K562 (cell line): ENCODE data around the gene RABGAP1L. TPM values are rescaled to one million over a fixed set of nuclear protein-coding genes. Genes with fewer than 3 reads are reported as not detected.

Source experiments
- ATAC-seq: fragments of 200-7000 bp; cut with Tn5 transposase; 3 replicates; pipeline ENCODE4 v1.9.1; 2020; ENCODE audit warnings: moderate library complexity
- BruUV-seq: library from RNA; stranded (reverse); fragments of 400-500 nt; replicated peaks from 2 replicates; lab custom pipeline; 2021; lab: Mats Ljungman, UMichigan
- CTCF ChIA-PET: fragments of 300-600 bp; formaldehyde crosslinking; extraction: SDS; loops from one replicate; lab custom pipeline; 2021; ENCODE audit warnings: low intra/inter-chr PET ratio; lab: Yijun Ruan, JAX
- POLR2A ChIA-PET: fragments of 300-600, 350-650 bp; sonication (Branson Sonifier 250); formaldehyde crosslinking; extraction: SDS; loops from one replicate; lab custom pipeline; 2021; ENCODE audit warnings: antibody characterized with exemption, inconsistent platforms; lab: Yijun Ruan, JAX
- DNase-seq, 4 experiments: peaks; one replicate each; pipeline versions ENCODE4 v3.0.0 to v3.0.0-alpha.2; 2011 to 2018; ENCODE audit warnings: low spot score in 3 of 4, mixed read lengths in 3 of 4; ENCODE audit errors: extremely low read depth in 1 of 4
- FAIRE-seq: peaks from 2 replicates; lab custom pipeline; 2011; peaks lifted over from hg19 to GRCh38; lab: Jason Lieb, UNC
- H2AFZ ChIP-seq: 2 replicates; pipeline ENCODE4 v1.6.0; 2011; ENCODE audit warnings: low read depth, low read length, control low read depth, inconsistent platforms
- H3K27ac ChIP-seq: fragments of 200-600 bp; 3 replicates; pipeline ENCODE4 v1.8.0; 2011; ENCODE audit warnings: low read depth, mild to moderate bottlenecking, control low read depth, inconsistent platforms, low read length, moderate library complexity, mixed read lengths; ENCODE audit errors: extremely low read depth
- H3K27me3 ChIP-seq, 2 experiments: fragments of 300-600 bp in 1 of 2; 2 replicates in 1 of 2; 3 replicates in 1 of 2; pipeline versions ENCODE4 v1.6.0 to v1.8.0; 2011; ENCODE audit warnings: inconsistent platforms in 2 of 2, low read length in 2 of 2, mild to moderate bottlenecking in 1 of 2, mixed read lengths in 1 of 2, moderate library complexity in 1 of 2; ENCODE audit not compliant: control insufficient read depth in 2 of 2, insufficient read depth in 2 of 2
- H3K36me3 ChIP-seq: fragments of 300-600 bp; 3 replicates; pipeline ENCODE4 v1.8.0; 2011; ENCODE audit warnings: mild to moderate bottlenecking, low read length, inconsistent platforms; ENCODE audit not compliant: control insufficient read depth, insufficient read depth
- H3K4me1 ChIP-seq, 2 experiments: fragments of 200-600 bp in 1 of 2; replicated peaks in 1 of 2; 2 replicates in 1 of 2; 3 replicates in 1 of 2; pipeline versions ENCODE4 v1.5.1 to v1.8.0; 2011; ENCODE audit warnings: inconsistent platforms in 2 of 2, low read length in 2 of 2, mild to moderate bottlenecking in 1 of 2, mixed read lengths in 1 of 2, moderate library complexity in 1 of 2; ENCODE audit not compliant: control insufficient read depth in 2 of 2, insufficient read depth in 2 of 2
- H3K4me2 ChIP-seq: 2 replicates; pipeline ENCODE4 v1.6.1; 2011; ENCODE audit warnings: low read length, control low read depth, inconsistent platforms, mixed read lengths; ENCODE audit not compliant: insufficient read depth
- H3K4me3 ChIP-seq: fragments of 200-600 bp; sonication (generic), shearing (Covaris generic); 2 replicates; pipeline ENCODE4 v1.5.1; 2016; ENCODE audit warnings: control low read depth, inconsistent platforms
- H3K79me2 ChIP-seq: fragments of 200-600 bp; 3 replicates; pipeline ENCODE4 v1.8.0; 2011; ENCODE audit warnings: low read length, inconsistent platforms; ENCODE audit not compliant: control insufficient read depth, insufficient read depth
- H3K9ac ChIP-seq, 2 experiments: 2 replicates each; pipeline versions ENCODE4 v1.6.0 to v1.6.1; 2011; ENCODE audit warnings: low read depth in 2 of 2, low read length in 2 of 2, control low read depth in 1 of 2, inconsistent platforms in 1 of 2, mild to moderate bottlenecking in 1 of 2, mixed read lengths in 1 of 2; ENCODE audit not compliant: insufficient read depth in 1 of 2
- H3K9me1 ChIP-seq: one replicate; pipeline ENCODE4 v1.6.0; 2011; ENCODE audit warnings: inconsistent platforms, mild to moderate bottlenecking, low read length, moderate library complexity; ENCODE audit not compliant: control insufficient read depth, insufficient read depth
- H3K9me3 ChIP-seq: replicated peaks from 2 replicates; pipeline ENCODE4 v1.5.1; 2011; ENCODE audit warnings: low read depth, low read length, inconsistent platforms; ENCODE audit not compliant: control insufficient read depth, insufficient read depth
- H4K20me1 ChIP-seq: replicated peaks from 2 replicates; pipeline ENCODE4 v1.6.1; 2011; ENCODE audit warnings: low read length, inconsistent platforms, mixed read lengths; ENCODE audit not compliant: control insufficient read depth, insufficient read depth
- ADNP ChIP-seq: fragments of 200-800 bp; sonication (Bioruptor generic); IDR thresholded peaks from 2 replicates; pipeline ENCODE4 v1.6.1; 2016; ENCODE audit warnings: missing genetic modification characterization, missing compliant biosample characterization
- BHLHE40 ChIP-seq: IDR thresholded peaks from 2 replicates; pipeline ENCODE4 v1.6.1; 2011; ENCODE audit warnings: low read length, improper control_type of control experiment
- BMI1 ChIP-seq: fragments of 150-350 bp; IDR thresholded peaks from 2 replicates; pipeline ENCODE4 v1.6.1; 2014; ENCODE audit warnings: low read length
- BRD4 ChIP-seq: fragments of 200-600 bp; sonication (generic); IDR thresholded peaks from 2 replicates; pipeline ENCODE4 v1.6.1; 2017; ENCODE audit warnings: inconsistent platforms
- CAMTA2 ChIP-seq: fragments of 250-450 bp; sonication (Bioruptor Pico); conservative IDR thresholded peaks from 2 replicates; pipeline ENCODE4 v1.5.1; 2022
- CBFB ChIP-seq: sonication (generic); formaldehyde crosslinking; IDR thresholded peaks from 2 replicates; pipeline ENCODE4 v1.4.0; 2020; ENCODE audit warnings: mild to moderate bottlenecking, missing genetic modification reagents
- CHAMP1 ChIP-seq: fragments of 450-650 bp; IDR thresholded peaks from 2 replicates; pipeline ENCODE4 v1.6.1; 2016; ENCODE audit warnings: mild to moderate bottlenecking
- CHD4 ChIP-seq: fragments of 200-600 bp; sonication (generic); IDR thresholded peaks from 3 replicates; pipeline ENCODE4 v1.6.1; 2012; ENCODE audit warnings: low read depth, mild to moderate bottlenecking, mixed read lengths, low read length, inconsistent platforms; ENCODE audit not compliant: insufficient read depth, insufficient replicate concordance, poor library complexity, severe bottlenecking
- ETV6 ChIP-seq, 3 experiments: fragments of 150-350 bp in 1 of 3; sonication (generic) in 1 of 3; formaldehyde crosslinking in 1 of 3; IDR thresholded peaks; 2 replicates each; pipeline versions ENCODE4 v1.6.1 to v1.8.0; 2014 to 2022; ENCODE audit warnings: borderline replicate concordance in 2 of 3, low read depth in 2 of 3, antibody characterized with exemption in 1 of 3, low read length in 1 of 3, mild to moderate bottlenecking in 1 of 3, missing genetic modification reagents in 1 of 3
- HNRNPL ChIP-seq: fragments of 200-400 bp; formaldehyde crosslinking; IDR thresholded peaks from 2 replicates; pipeline ENCODE4 v1.6.1; 2017; ENCODE audit warnings: low read depth, mild to moderate bottlenecking, low read length
- KAT2B ChIP-seq: IDR thresholded peaks from one replicate; pipeline ENCODE4 v1.6.1; 2012; ENCODE audit warnings: low read depth, mild to moderate bottlenecking, control low read depth, inconsistent platforms, low read length, moderate library complexity
- MEIS2 ChIP-seq: fragments of 450-650 bp; IDR thresholded peaks from 2 replicates; pipeline ENCODE4 v1.6.1; 2014; ENCODE audit warnings: mild to moderate bottlenecking; ENCODE audit not compliant: partially characterized antibody
- MIER1 ChIP-seq: fragments of 450-650 bp; IDR thresholded peaks from 2 replicates; pipeline ENCODE4 v1.6.1; 2016; ENCODE audit warnings: antibody characterized with exemption, mild to moderate bottlenecking, low read depth
- POLR2H ChIP-seq: IDR thresholded peaks from 2 replicates; pipeline ENCODE4 v1.6.1; 2016; ENCODE audit warnings: missing genetic modification characterization, low read depth, mild to moderate bottlenecking, control low read depth, missing compliant biosample characterization, moderate library complexity
- PREB ChIP-seq: sonication (generic); formaldehyde crosslinking; IDR thresholded peaks from 2 replicates; pipeline ENCODE4 v1.8.1; 2023; ENCODE audit warnings: mild to moderate bottlenecking, missing genetic modification reagents
- SREBF1 ChIP-seq: fragments of 150-350 bp; IDR thresholded peaks from 2 replicates; pipeline ENCODE4 v1.6.1; 2014; ENCODE audit warnings: antibody characterized with exemption, low read depth, low read length, borderline replicate concordance
- SREBF2 ChIP-seq: sonication (generic); formaldehyde crosslinking; IDR thresholded peaks from 2 replicates; pipeline ENCODE4 v1.4.0; 2020; ENCODE audit warnings: mild to moderate bottlenecking, missing genetic modification reagents
- ZNF134 ChIP-seq: fragments of 250-450 bp; sonication (Bioruptor Pico); conservative IDR thresholded peaks from 2 replicates; pipeline ENCODE4 v1.4.0; 2020
- ZNF589 ChIP-seq: fragments of 200-800 bp; sonication (Bioruptor generic); IDR thresholded peaks from 2 replicates; pipeline ENCODE4 v1.6.1; 2016; ENCODE audit warnings: low read depth, missing genetic modification characterization, missing compliant biosample characterization
- in situ Hi-C: fragments of 300-500 bp; cut with MboI; formaldehyde crosslinking; loops from 4 replicates; pipeline ENCODE4 v1.15.0; 2018; ENCODE audit warnings: inconsistent platforms, mixed read lengths
- intact Hi-C: fragments of 100-400 bp; cut with micrococcal nuclease; formaldehyde crosslinking; loops from 2 replicates; pipeline ENCODE4 v1.14.2; 2022
- polyA plus RNA-seq, 8 experiments: library from polyadenylated mRNA; depleted of rRNA in 4 of 8; stranded (reverse) in 5 of 8; unstranded in 3 of 8; fragments of >200 nt; fragmentation: Nextera tagmentation in 2 of 8; fragmentation: Illumina TruSeq in 1 of 8; extraction: Ambion mirVana in 2 of 8; extraction: Trizol in 1 of 8; gene quantifications; 2 replicates each; pipeline versions ENCODE4 v1.2.1 to v1.2.3, GENCODE V29; 2011 to 2014; ENCODE audit warnings: inconsistent platforms in 1 of 8, missing spikeins in 1 of 8
- total RNA-seq, 7 experiments: library from RNA; depleted of rRNA in 6 of 7; stranded (reverse); fragments of >200 nt in 6 of 7; fragmentation: Illumina TruSeq in 2 of 7; extraction: Trizol in 2 of 7; gene quantifications; 2 replicates each; pipeline versions ENCODE4 v1.2.1 to v1.2.3, GENCODE V29; 2011 to 2021; ENCODE audit warnings: low replicate concordance in 1 of 7

RABGAP1L gene
- total and polyA plus RNA-seq, 9 of the 15 experiments (the other 6 are each of a cell fraction or from before 2014, with no cell fraction given) = 16.5 to 44.9 (median 26.7) TPM

- no peak for ATAC-seq
Observed at GRCh38 chr1:174837386-174837785, 678.1 kb downstream of the RABGAP1L start.

More at GRCh38 chr1:174837386-174837785, 678.1 kb downstream of the RABGAP1L start:
- no peak overlapping the region for H2AFZ ChIP-seq
- H3K27me3 ChIP-seq = no peaks in the 10 kb centered on the region
- no peak overlapping the region for H3K4me3 ChIP-seq
- H3K4me2 ChIP-seq = no peak overlapping the region
- ChIA-PET POLR2A (interaction anchor here (1.0 to 1.4 kb wide), 2 partner anchors 12 to 44 kb away, joined by 3 to 5 read pairs; no protein-coding TSS in a partner anchor), CTCF (no interaction called here)
- no peak overlapping the region for H3K27ac ChIP-seq
- no peaks in the 10 kb centered on the region for H3K9me1 ChIP-seq
- no peak for DNase-seq
- BruUV-seq = no TSS peak
- H3K9me3 ChIP-seq = 0 out of 2 replicates have a peak, but pooled peaks cover 1% of the 10 kb centered on the region
- no peaks in the 10 kb centered on the region for H3K36me3 ChIP-seq
- no peak overlapping the region for H3K9ac ChIP-seq
- no peaks in the 10 kb centered on the region for H3K79me2 ChIP-seq
- no peak for FAIRE-seq
- no peak for TF ChIP-seq ADNP (tag)
- TF ChIP-seq BHLHE40 = no peak
- no peak for TF ChIP-seq KAT2B
- TF ChIP-seq BMI1 = no peak
- no peak for TF ChIP-seq ETV6 (IDR thresholded peaks at IDR 0.05; ENCODE audit: borderline replicate concordance in 1 of 2, low read depth in 2 of 2, low read length in 1 of 2)
- no peak for TF ChIP-seq ETV6 (CRISPR knock-in tag; IDR thresholded peaks at IDR 0.05; ENCODE audit: borderline replicate concordance)
- TF ChIP-seq CHAMP1 = no peak
- no peak for TF ChIP-seq PREB (CRISPR knock-in tag)
- no peak for TF ChIP-seq POLR2H (tag)
- no peak for TF ChIP-seq CHD4
- TF ChIP-seq SREBF2 = no peak
- no peak for TF ChIP-seq BRD4
- TF ChIP-seq MEIS2 = no peak
- no peak for TF ChIP-seq HNRNPL
- no peak for TF ChIP-seq CAMTA2
- TF ChIP-seq ZNF134 (CRISPR knock-in tag) = no peak
- no peak for TF ChIP-seq MIER1
- TF ChIP-seq CBFB = no peak
- no peak for TF ChIP-seq ZNF589 (CRISPR knock-in tag)
- TF ChIP-seq SREBF1 = no peak
- intact Hi-C loops (loop anchor here (2.0 kb wide), 1 partner anchor 17 kb away; no protein-coding TSS in a partner anchor), in situ Hi-C loops (no loop called here)
- H4K20me1 ChIP-seq = no peaks in the 10 kb centered on the region
- no peaks in the 10 kb centered on the region for H3K4me1 ChIP-seq
